ENCODE measurements around the gene TMEM151A. TPM values are rescaled to one million over a fixed set of nuclear protein-coding genes. Genes with fewer than 3 reads are reported as not detected.

TMEM151A gene
- total RNA-seq, 1 experiment from 2014 or later = not detected

GRCh38 chr11:66311470-66311964 lies 19.8 kb downstream of the TMEM151A start:
- POLR2A ChIA-PET (ENCODE audit: unreplicated experiment) = no interaction called here
- no TSS peak for BruUV-seq (replicated peaks)

GRCh38 chr11:66311965-66312548 lies 20.4 kb downstream of the TMEM151A start:
- intact Hi-C loops (cut with micrococcal nuclease) = loop anchor here (1.0 kb wide), 2 partner anchors 16 to 74 kb away; no protein-coding TSS in a partner anchor
- no TSS peak for BruUV-seq (replicated peaks)
- ChIA-PET POLR2A (ENCODE audit: unreplicated experiment) (interaction anchor here (0.5 to 1.4 kb wide), 7 partner anchors 15 to 154 kb away, joined by 5 to 16 read pairs (median 9); partner anchors contain the start of genes B4GAT1, RIN1 and YIF1A), CTCF (interaction anchor here (0.6 to 2.3 kb wide), 13 partner anchors 10 to 367 kb away, joined by 3 to 22 read pairs (median 8); partner anchors contain the start of genes RIN1 and YIF1A)
- Histone ChIP-seq H3K9me3 (ENCODE audit: low read length) (no peaks in the 10 kb centered on the region), H3K4me3 (ENCODE audit: low read length) (peak overlapping the region; percentile 77), H2AFZ (ENCODE audit: low read length) (peak overlapping the region; percentile 85), H3K27me3 (ENCODE audit: low read length) (no peaks in the 10 kb centered on the region), H3K79me2 (ENCODE audit: low read length) (no peaks in the 10 kb centered on the region), H3K9ac (ENCODE audit: low read length) (peak overlapping the region; percentile 30; the same call in 1 of the 2 replicates), H3K4me1 (ENCODE audit: insufficient read depth, low read length) (peaks cover 5% of the 10 kb centered on the region), H3K4me2 (ENCODE audit: low read length) (peak overlapping the region; percentile 83), H4K20me1 (ENCODE audit: low read length) (no peaks in the 10 kb centered on the region), H3K27ac (ENCODE audit: low read length) (peak overlapping the region; percentile 30; the same call in 1 of the 2 replicates), H3F3A (ENCODE audit: low read length, unreplicated experiment) (no peaks in the 10 kb centered on the region), H3K9me2 (replicated peaks; ENCODE audit: low read length) (no peaks in the 10 kb centered on the region), H3K36me3 (ENCODE audit: low read depth, low read length) (no peaks in the 10 kb centered on the region)
- ATAC-seq = peak; percentile 73
- peak; percentile 89 for DNase-seq
- TF ChIP-seq CTCF (conservative IDR thresholded peaks at IDR 0.05; ENCODE audit: low read depth, low read length) (peak; percentile 98), EZH2 (IDR thresholded peaks at IDR 0.05; ENCODE audit: low read length, unreplicated experiment) (no peak)

More at GRCh38 chr11:66311470-66311964, 19.8 kb downstream of the TMEM151A start:
- H3K36me3 ChIP-seq (ENCODE audit: low read depth, low read length) = no peaks in the 10 kb centered on the region
- no peak for TF ChIP-seq EZH2phosphoT487 (IDR thresholded peaks at IDR 0.05; ENCODE audit: borderline replicate concordance, low read length)
- no peak for TF ChIP-seq EZH2 (IDR thresholded peaks at IDR 0.05; ENCODE audit: low read length, unreplicated experiment)
- no peak for TF ChIP-seq CTCF (conservative IDR thresholded peaks at IDR 0.05; ENCODE audit: low read depth, low read length)
- H3K4me3 ChIP-seq (ENCODE audit: low read length) = peak overlapping the region; percentile 77
- H3K4me2 ChIP-seq (ENCODE audit: low read length) = peak overlapping the region; percentile 83
- no peak overlapping the region for H3K27ac ChIP-seq (ENCODE audit: low read length)
- no peak for ATAC-seq
- DNase-seq = no peak
- no peaks in the 10 kb centered on the region for H3K9me3 ChIP-seq (ENCODE audit: low read length)
- H3K27me3 ChIP-seq (ENCODE audit: low read length) = no peaks in the 10 kb centered on the region
- peak overlapping the region; percentile 30; the same call in 1 of the 2 replicates for H3K9ac ChIP-seq (ENCODE audit: low read length)
- H4K20me1 ChIP-seq (ENCODE audit: low read length) = no peaks in the 10 kb centered on the region
- no peaks in the 10 kb centered on the region for H3K79me2 ChIP-seq (ENCODE audit: low read length)
- intact Hi-C loops (cut with micrococcal nuclease) = no loop called here
- H2AFZ ChIP-seq (ENCODE audit: low read length) = peak overlapping the region; percentile 85
- CTCF ChIA-PET = interaction anchor here (0.5 to 2.3 kb wide), 9 partner anchors 14 to 367 kb away, joined by 3 to 21 read pairs (median 4); partner anchors contain the start of gene RIN1
- H3K9me2 ChIP-seq (replicated peaks; ENCODE audit: low read length) = no peaks in the 10 kb centered on the region
- peaks cover 5% of the 10 kb centered on the region for H3K4me1 ChIP-seq (ENCODE audit: insufficient read depth, low read length)
- H3F3A ChIP-seq (ENCODE audit: low read length, unreplicated experiment) = no peaks in the 10 kb centered on the region

Data from PC-3 (cell line).